ENCODE results near the gene ZNF496.
"Not testable (repeated sequence)": the region's sequence is repeated elsewhere in the genome, so short reads cannot be mapped to it uniquely, and the experiment has no call there.

ZNF496 gene

DNA sequence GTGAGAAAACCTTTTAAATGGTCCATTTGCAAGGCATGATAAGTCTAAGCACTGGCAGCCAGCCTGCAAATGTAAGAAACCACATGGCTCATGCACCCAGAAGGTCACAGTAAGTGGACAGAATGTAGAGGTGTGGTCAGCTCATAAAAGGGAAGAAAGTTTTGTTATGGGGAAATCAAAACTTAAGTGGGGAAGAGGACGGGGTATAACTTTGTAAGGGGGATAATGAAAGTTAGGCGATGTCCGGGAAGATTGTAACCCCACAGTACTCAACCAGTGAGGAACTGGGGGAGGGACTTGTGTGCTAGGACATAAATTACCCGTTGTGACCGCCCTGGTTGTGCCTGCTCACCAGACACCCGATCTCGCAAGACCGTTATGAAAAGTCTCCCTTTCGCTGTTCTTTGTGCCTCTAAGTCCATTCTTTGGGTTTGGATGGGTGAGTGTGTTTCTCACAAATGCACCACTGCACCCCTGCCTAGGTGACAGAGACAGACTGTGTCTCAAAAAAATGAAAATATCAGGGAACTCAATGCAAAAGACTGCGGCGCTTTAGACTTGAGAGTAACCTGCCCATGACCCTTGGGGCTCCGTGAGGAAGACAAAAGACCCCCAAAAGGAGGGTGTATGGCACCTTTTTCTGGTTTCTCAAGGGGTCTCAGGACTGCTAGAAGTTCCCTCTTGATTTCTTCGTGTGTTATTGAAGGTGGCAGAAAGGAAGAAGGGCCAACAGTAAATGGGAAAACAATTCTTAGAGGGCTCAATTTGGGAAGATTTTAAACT is 28.6 kb upstream of the ZNF496 start:
- in situ Hi-C loops (cut with HindIII; ENCODE audit: low sequenced_read_pairs), result no loop called here

DNA sequence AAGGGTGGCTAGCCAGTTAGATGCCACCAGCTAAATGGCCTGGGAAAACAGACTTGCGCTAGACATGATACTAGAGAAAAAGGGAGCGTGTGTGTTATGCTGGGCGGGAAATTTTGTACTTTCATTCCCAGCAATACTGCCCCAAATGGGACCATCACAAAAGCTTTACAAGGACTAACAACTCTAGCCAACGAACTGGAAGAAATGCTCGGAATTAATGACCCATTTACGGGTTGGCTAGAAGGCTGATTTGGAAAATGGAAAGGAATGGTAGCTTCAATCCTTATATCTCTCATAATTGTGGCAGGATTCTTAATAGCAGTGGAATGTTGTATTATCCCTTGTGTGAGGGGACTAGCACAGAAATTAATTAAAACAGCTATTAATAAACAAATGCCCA is 27.9 kb upstream of the ZNF496 start:
- in situ Hi-C loops (cut with HindIII; ENCODE audit: low sequenced_read_pairs), result no loop called here

DNA sequence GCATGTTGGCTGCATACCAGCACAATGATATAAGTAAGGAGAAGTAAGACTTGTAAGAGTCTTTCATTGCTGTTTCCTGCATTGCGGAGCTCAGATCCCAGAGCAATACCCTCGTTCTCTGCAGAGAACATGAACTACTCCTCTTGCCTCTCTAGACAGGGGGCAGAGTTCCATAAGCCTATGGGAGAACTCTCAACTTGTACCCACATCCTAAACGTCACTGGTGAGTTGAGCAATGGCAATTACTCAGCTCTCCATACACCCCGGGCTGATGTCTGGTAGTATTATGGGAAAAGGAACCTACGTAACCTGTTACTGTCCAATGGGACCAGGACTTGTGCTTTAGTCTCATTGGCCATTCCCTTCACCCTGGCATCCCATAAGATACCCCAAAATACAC is 27.3 kb upstream of the ZNF496 start:
- in situ Hi-C loops (cut with HindIII; ENCODE audit: low sequenced_read_pairs), result no loop called here

DNA sequence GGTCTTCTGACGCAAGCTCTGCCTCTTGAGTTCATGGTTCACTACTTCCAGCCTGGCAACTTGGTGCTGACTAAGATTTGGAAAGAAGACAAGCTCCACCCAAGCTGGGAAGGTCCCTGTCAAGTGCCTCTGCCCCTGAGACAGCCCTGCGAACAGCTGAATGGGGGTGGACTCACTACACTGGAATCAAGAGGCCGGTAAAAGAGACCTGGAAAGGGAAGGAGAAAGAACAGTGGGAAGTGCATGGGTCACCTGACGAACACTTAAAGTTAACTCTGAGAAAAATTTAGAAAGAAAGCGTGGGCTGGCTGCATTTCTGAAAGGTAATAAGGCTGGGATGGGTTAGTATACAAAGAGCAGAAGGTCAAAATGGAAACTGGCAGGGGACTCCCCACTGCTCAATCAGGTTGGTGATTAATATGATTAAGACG is 26.1 kb upstream of the ZNF496 start:
- in situ Hi-C loops (cut with HindIII; ENCODE audit: low sequenced_read_pairs), result no loop called here

DNA sequence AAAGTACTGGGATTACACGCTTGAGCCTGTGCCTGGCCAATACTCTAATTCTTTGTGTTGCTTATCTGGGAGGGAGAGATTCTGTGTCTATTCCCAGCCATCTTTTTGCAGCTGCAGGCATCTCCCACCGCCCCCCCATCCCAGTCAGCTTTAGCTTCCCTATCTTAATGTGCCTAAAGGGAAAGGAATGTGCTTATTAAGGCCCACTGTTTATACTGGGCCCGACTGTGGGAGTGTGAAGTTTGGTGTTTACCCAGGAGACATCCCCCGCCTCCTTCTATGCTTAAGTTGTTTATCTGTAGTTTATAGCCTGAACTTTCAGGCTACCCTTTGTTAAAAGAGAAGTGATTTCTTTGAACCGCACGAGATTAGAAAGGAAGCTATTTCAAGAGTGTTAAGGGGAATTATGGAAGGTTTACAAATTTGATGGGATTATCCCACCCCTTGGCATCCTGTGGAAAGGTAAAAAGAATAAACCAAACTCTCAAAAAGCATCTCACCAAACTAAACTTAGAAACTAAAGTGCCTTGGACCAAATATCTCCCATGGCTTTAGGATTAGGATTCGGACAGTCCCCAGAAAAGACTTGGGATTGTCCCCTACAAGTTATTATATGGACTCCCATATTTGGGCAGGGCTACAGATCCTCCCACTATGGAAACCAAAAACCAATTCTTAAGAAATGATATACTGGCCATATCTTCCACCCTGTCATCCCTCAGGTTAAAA is 25.5 kb upstream of the ZNF496 start:
- in situ Hi-C loops (cut with HindIII; ENCODE audit: low sequenced_read_pairs), result no loop called here

DNA sequence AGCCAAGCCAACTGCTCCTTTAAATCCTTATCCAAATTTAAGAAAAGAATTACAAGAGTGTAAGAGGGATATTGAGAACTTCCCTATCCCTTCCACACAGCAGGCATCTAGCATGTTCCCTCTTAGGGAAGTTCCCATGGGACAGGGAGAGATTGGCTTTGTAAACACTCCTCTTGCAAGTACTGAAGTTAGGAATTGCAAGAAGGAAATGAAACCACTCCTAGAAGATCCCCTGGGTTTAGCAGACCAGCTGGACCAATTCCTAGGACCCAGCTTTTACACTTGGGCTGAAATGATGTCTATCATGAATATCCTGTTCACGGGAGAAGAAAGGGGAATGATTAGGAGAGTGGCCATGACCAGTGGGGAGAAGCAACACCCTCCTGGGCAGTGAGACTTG is 23.5 kb upstream of the ZNF496 start:
- in situ Hi-C loops (cut with HindIII; ENCODE audit: low sequenced_read_pairs), result not testable (repeated sequence)

DNA sequence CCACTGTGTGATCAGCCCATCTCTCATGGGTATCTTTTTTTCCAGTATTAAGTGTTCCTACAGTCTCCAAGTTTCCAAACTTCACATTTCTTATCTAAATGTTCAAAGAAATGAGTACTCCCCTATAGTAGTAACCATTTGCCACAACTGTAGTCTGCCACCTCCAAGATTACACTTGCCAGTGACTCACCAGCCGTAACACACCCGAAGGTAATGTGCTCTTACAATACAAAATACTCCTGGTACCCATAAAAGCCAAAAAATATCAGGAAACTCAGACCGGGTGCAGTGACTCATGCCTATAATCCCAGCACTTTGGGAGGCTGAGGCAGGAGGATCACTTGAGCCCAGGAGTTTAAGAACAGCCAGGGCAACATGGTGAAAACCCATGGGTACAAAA is 20.5 kb upstream of the ZNF496 start:
- in situ Hi-C loops (cut with HindIII; ENCODE audit: low sequenced_read_pairs), result no loop called here

DNA sequence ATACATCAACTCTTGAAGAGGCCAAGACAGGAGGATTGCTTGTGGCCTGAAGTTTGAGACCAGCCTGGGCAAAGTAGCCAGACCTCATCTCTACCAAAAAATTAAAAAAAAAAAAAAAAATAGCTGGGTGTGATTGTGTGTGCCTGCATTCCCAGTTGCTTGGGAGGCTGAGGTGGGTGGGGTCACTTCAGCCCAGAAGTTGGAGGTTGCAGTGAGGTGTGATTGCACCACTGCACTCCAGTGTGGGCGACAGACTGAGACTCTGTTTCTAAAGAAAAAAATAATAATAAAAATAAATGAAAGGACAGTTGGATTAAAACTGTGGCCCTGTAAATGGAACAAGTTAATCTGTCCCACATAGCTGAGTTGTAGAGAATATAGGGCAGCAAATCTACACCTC is 18.9 kb upstream of the ZNF496 start:
- in situ Hi-C loops (cut with HindIII; ENCODE audit: low sequenced_read_pairs), result no loop called here

DNA sequence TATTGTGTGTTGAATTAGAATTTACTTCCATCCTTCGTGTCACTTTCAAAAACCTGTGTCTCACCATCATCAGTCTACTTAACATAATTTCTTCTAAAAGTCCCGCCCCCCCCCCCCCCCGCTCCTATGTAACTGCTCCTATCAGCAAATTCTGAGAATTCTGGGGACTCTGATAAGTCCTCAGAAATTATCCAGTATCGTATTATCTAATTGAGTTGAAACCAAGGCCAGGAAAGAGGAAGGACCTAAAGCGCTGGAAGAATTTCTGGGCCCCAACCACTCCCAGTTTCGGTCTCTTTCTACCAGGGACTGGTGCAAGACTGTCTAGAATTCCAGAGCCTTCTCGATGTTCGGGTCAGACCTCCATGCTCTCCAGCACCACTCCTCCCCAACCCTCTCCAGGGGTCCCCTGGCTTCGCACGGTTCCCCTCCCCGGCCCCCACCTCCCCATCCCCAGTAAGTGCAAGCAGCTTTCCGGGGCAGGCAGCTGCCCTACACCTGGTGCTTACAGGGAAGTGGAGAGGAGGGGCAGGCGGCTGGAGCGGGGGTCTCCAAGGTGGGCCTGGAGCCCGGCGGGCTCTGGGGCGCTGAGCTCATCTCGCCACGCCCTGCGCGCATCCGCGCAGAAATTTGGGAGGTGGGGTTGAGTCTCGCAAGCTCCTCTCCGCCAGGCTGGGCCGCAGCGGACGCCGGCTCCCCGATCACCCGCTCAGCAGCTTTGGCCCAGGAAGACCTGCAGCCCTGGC is 16.0 kb upstream of the ZNF496 start:
- in situ Hi-C loops (cut with HindIII; ENCODE audit: low sequenced_read_pairs), result no loop called here

DNA sequence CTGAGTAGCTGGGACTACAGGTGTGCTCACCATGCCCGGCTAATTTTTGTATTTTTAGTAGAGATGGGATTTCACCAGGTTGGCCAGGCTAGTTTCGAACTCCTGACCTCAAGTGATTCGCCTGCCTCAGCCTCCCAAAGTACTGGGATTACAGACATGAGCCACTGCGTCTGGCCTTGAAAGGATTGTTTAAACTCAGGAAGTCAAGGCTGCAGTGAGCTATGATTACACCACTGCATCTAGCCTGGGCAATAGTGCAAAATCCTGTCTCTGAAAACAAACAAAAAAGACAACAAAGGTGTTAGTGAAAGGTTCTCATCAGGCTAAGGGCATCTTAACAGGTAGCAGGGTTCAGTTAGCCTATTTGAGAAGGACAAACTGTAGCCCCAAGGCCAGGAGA is 14.2 kb upstream of the ZNF496 start:
- in situ Hi-C loops (cut with HindIII; ENCODE audit: low sequenced_read_pairs), result no loop called here

DNA sequence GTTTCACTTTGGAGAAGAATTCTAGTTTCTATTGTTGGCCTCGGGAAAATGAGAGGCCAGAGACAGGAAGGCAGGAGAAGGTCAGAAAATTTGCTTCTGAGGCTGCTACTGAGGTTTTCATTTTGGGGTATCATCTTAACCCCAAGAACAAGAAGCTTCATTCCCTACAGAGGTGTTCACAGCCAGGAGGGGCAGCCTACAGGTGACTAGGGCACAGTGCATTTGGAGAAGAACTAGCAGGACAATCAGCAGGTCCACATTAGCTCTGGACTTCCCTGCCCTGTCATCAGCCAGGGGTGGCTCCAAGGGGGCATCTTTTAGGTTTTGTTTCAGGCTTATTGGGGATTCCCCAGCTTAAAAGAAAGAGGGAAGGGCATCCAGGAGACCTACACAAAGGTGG is 12.1 kb upstream of the ZNF496 start:
- in situ Hi-C loops (cut with HindIII; ENCODE audit: low sequenced_read_pairs), result no loop called here

DNA sequence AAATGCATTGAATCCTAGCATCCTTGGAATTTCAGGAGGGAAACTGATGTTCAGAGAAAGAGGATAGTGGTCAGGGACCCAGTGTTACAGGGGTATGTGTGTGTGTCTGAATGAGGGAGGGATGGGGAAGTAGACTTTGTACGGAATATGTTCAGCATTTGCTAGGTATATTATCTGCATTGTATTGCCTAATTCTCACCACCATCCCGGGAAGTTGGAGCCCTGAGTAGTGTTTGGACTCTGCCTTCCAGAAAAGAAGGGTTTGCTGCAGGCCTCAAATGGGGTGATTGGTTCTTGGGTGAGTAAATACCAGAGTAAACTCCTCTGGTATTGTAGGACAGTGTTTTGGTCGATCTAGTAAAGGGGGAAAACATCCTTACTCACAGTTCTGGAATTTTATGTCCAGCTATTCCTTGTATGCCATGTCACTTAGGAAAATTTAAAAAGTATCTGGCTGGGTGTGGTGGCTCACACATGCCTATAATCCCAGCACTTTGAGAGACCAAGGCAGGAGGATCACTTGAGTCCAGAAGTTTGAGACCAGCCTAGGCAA is 7.1 kb upstream of the ZNF496 start:
- in situ Hi-C loops (cut with HindIII; ENCODE audit: low sequenced_read_pairs), result no loop called here

DNA sequence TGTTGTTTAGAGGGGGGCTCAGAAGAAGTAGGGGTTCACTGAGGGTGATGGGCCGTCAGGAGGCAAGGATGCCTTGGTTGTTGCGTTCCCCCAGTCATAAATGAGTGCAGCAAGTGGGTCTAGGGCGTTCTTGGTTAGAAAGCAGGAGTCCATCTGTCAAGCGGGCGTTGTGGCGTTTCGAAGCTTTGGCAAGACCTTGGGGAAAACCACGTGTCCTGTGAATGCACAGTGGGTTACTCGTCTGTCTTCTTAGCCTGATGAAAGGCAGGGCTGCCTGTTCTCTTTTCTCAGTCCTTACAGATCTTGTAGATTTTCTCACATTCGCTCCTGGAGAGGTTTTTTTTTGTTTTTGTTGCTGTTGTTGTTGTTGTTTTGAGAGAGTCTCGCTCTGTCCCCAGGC is 6.3 kb upstream of the ZNF496 start:
- in situ Hi-C loops (cut with HindIII; ENCODE audit: low sequenced_read_pairs), result no loop called here

DNA sequence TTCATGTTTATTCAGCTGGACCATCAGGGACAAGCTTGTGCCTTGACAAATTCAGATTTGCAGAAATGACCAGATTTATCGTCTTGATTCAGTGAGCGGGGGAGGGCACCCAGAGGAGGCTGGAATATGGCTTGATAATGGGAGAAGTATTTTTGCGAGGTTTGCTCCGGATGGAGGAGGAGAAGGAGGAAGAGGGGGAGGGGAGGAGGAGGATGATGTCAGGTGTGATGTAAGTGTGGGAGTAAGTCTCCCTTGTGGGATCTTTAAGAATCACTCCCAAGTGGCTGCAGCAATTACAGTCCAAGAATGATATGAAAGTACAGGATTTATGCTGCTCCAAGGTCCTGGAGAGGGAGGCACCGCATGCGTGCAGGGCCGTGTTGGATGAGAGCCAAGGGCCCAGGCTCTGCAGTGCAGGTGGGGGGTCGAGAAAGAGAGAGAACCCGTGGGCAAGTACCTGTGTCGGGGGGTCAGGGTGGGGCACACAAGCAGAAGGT is 5.6 kb upstream of the ZNF496 start:
- in situ Hi-C loops (cut with HindIII; ENCODE audit: low sequenced_read_pairs), result no loop called here

DNA sequence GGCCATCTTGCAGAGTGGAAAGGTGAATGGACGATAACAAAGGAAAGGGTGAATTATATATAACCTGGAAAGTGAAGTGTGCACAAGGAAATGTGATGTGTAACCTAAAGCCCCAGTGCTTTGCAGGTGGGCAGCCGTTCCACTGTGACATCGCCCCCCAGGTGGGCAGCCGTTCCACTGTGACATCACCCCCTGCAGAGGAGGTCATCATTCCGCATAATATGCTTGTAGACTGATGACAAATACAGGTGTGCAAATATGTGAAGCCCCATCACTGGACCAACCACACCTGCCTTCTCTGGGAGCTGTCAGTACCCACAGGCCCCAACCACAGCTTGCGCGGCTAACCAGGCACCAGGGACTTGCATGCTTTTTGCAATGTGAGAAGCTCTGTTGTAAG is 4.7 kb upstream of the ZNF496 start:
- in situ Hi-C loops (cut with HindIII; ENCODE audit: low sequenced_read_pairs), result no loop called here

DNA sequence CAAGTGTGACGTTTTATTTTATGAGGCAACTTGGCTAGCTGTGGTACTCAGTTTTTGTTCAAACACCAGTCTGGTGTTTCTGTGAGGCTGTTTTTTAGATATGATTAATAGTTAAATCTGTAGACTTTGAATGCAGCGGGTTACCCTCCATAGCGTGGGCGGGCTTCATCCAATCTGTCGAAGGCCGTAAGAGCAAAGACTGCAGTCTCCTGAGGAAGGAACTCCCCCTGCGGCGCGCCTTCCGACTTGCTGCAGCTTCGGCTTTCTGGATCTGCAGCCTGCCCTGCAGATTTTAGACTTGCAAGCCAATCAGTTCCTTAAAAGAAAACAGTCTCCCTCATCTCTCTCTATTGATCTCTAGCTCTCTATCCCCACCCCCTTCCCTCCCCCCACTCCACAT is 4.2 kb upstream of the ZNF496 start:
- in situ Hi-C loops (cut with HindIII; ENCODE audit: low sequenced_read_pairs), result no loop called here

DNA sequence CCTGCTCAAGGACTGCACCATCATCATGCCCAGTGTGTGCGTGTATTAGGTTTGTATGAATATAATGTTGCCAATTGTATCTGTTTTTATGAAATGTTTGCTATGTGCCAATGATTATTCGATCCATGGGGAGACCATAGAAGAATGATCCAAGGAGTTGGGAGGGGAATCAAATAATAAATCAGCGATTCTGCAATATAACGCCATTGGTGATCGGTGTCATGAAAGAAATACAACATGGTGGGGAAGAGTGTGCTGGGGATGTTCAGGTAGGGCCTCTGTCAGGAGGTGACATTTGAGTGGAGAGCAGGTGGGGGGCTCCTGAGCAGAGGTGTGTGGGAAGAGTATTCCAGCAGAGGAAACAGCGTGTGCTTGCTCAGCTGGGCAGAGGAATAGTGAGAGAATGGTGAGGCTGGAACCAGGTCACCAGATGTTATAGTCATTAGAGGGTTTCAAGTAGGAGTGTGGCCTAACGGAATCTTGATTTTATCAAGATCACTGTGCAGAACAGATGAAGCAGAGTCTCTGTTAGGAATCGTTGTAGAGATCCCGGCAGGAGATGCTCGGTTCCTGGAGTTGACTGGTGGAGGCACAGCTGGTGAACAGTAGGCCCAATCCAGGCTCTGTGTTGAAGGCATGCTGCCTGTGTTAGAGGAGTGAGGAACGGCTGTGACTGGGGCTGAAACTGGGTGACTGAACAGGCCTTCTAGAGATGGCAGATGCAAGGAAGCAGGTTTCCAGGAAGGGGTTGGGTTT is 2.9 kb upstream of the ZNF496 start:
- in situ Hi-C loops (cut with HindIII; ENCODE audit: low sequenced_read_pairs), result no loop called here

DNA sequence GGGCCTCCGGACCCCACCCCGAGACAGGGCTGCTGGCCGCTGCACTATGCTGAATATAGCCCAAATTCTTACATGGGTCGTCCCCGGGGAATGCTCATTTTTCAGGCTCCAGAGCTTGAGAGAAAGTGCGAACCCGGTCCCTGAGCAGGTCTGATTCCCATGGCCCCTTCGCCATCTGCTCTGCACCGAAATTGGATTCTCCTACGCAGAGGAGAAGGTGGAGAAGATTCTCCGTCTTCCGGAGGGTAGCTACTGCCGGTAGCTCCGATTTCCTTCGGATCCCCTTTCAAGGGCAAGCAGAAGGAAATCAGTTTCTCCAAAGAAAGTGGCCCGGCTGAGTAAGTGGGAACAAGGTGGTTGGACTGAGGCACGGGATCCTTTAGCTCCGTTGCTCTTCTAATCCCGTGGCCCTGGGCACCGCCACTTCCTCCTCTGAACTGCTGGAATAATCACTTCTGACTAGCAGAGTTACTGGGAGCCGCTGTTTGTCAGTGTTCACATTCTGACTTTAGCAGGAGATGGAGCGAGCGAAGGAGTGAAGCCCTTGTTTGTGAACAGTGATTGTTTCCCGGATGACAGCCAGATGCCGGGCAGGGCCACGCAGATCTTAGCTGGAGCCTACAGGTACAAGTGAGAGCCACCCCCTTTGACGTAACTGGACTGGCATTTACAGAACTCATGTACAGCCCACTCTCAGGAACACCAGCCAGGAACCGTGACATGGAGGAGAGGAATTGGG is 1.1 kb upstream of the ZNF496 start:
- in situ Hi-C loops (cut with HindIII; ENCODE audit: low sequenced_read_pairs), result no loop called here

DNA sequence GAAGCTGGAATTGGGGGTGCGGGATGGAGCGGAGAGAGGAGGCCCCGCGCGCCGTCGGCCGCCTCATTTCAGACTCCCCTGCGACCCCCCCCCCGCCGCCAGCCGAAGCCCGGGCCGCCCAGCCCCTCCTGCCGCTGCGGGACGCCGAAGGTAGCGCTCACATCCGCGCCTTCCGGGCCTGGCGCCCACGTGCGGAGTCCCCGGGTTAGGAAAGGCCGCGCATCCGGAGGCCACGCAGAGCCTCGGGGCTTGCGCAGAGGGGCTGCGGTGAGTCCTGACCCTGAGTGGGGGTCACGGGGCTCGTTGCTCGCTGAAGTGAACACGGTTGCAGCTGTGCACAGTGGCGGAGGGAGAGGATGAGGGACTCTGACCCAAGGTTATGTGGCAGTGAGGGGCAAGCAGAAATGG is 552 bp upstream of the ZNF496 start:
- in situ Hi-C loops (cut with HindIII; ENCODE audit: low sequenced_read_pairs), result no loop called here

DNA sequence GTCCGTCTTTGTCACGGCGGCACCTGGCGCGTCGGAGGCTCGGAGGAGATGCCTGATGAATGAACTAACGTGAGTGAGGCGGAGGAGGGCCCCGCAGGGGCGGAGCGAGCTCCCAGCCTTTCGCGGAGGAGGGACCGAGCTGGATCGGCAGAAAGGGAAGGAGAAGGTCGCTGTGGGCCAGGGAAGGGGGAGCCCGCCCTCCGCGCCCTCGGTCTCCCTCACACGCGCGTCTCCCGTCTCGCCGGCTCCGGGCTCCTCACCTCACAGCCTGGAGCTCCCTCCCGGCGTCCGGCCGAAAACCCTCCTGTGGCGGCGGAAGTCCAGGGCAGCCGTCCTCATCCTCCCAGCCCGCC is 519 bp downstream of the ZNF496 start:
- in situ Hi-C loops (cut with HindIII; ENCODE audit: low sequenced_read_pairs), result no loop called here

Data from DLD1 (cell line).